Measurements from ENCODE around the gene HSPA9. TPM values are rescaled to one million over a fixed set of nuclear protein-coding genes. Genes with fewer than 3 reads are reported as not detected.

HSPA9 gene
- total and polyA plus RNA-seq, 8 donors, result 68.8 to 427 (median 175) TPM

DNA sequence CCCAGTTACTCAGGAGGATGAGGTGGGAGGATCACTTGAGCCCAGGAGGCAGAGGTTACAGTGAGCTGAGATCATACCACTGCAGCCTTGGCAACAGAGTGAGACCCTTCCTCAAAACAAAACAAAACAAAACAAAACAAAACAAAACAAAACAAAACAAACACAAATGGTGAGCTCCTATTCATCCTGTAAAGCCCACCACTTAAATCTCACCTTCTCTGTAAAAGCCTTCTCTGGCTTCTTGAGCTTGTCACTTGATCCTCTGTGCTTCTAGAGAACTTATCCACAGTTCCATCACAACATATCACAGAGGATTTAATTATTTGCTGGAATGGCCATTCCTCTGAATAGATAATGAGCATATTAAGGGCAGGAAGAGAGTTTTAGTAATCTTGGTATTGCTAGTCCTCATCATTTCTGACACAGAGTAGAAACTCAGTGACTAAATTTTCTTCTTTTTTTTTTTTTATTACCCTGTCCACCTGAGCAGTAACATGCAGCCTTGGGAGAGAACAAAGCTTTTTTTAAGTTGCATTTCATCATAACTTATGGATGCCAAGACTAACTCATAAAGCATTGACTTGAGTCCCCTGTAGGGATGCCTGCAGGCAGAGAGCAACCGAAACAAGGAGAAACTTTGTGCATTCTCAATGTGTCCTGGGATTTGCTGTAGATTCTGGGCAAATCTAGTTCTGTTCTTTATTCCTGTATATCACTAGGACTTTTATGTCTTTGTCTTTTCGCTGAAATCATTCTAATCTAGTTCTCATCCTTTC, 13.0 kb upstream of the HSPA9 start:
- Histone ChIP-seq H3K36me3 (no peaks in the 10 kb centered on the region), H3K27ac (no peak overlapping the region), H3K4me1 (no peaks in the 10 kb centered on the region), H3K4me3 (no peak overlapping the region), H3K9me3 (no peaks in the 10 kb centered on the region), H3K27me3 (no peaks in the 10 kb centered on the region)
- intact Hi-C loops (cut with DNase I; ENCODE audit: low total_unique reads), result no loop called here
- no peak for DNase-seq
- TF ChIP-seq POLR2AphosphoS5 (IDR thresholded peaks at IDR 0.05) (no peak), POLR2A (IDR thresholded peaks at IDR 0.05) (no peak)
- TF ChIP-seq, protein P1, sequence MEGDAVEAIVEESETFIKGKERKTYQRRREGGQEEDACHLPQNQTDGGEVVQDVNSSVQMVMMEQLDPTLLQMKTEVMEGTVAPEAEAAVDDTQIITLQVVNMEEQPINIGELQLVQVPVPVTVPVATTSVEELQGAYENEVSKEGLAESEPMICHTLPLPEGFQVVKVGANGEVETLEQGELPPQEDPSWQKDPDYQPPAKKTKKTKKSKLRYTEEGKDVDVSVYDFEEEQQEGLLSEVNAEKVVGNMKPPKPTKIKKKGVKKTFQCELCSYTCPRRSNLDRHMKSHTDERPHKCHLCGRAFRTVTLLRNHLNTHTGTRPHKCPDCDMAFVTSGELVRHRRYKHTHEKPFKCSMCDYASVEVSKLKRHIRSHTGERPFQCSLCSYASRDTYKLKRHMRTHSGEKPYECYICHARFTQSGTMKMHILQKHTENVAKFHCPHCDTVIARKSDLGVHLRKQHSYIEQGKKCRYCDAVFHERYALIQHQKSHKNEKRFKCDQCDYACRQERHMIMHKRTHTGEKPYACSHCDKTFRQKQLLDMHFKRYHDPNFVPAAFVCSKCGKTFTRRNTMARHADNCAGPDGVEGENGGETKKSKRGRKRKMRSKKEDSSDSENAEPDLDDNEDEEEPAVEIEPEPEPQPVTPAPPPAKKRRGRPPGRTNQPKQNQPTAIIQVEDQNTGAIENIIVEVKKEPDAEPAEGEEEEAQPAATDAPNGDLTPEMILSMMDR (IDR thresholded peaks at IDR 0.05), result no peak
- WGBS, 5 donors, result 83 to 100% (median 94%) methylated on average over 2 of the region's 2 CpGs

DNA sequence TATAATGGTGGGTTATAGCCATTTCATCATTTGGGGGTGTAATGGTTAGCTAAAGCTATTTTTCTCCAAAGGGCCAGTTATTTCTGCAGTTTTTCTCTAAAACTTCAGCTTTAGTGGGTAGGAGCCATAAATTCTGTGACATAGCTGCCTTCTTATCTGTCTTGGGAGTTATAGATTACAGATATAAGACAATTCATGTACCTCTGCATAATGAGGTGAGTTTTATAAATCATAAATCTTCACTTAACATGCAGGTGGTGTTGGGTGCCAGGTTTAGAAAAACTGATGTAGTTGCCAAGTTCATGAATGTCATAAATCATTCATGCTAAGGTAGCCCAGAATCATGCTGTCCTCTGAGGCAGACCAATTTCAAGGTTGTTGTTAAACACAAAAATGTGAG, 10.0 kb upstream of the HSPA9 start:
- Histone ChIP-seq H3K27ac (no peak overlapping the region), H3K27me3 (no peaks in the 10 kb centered on the region), H3K4me1 (no peaks in the 10 kb centered on the region), H3K9me3 (no peaks in the 10 kb centered on the region), H3K4me3 (no peak overlapping the region), H3K36me3 (no peaks in the 10 kb centered on the region)
- intact Hi-C loops (cut with DNase I; ENCODE audit: low total_unique reads), result no loop called here
- DNase-seq, result no peak
- no peak for TF ChIP-seq EP300 (IDR thresholded peaks at IDR 0.05)
- TF ChIP-seq, protein P1 (IDR thresholded peaks at IDR 0.05), result no peak
- no peak for TF ChIP-seq POLR2AphosphoS5 (IDR thresholded peaks at IDR 0.05)
- no peak for TF ChIP-seq POLR2A (IDR thresholded peaks at IDR 0.05)

DNA sequence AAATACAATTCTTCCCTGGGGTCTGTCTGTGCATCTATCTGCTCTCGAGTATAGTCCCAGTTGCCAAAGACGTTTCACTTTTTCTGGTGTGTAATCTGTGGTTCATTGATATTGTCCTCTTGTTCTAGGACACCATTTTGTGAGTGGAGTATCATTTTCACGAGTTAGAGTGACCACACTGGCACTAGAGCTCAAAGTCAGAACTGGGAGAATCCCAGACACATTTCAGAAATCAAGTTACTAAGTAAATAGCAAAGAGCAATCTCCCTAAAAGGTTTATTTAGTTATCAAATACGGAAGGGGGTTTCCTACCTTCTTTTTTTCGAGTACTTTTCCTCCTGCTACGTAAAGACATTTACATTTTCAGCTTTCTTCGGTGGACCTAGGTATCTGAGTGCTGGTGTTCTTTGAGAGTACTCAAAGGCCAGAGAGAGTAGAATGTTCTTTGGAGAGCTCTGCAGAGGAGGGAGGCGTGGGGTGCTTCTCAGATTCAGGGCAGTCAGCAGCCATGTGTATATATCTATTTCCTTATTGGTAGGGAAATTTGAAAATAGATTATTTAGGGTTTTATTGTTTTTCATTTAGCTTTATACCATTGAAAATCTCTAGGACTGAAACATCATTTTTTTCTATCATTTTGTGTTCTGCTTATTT, 8.9 kb upstream of the HSPA9 start:
- 33 to 61% (median 55%) methylated on average over 8 of the region's 8 CpGs for WGBS, 5 donors
- Histone ChIP-seq H3K9me3 (no peaks in the 10 kb centered on the region), H3K36me3 (no peaks in the 10 kb centered on the region), H3K27me3 (no peaks in the 10 kb centered on the region), H3K27ac (no peak overlapping the region), H3K4me3 (no peak overlapping the region), H3K4me1 (peaks cover 0 to 5% (median 2%) of the 10 kb centered on the region in 4 donors)
- intact Hi-C loops (cut with DNase I; ENCODE audit: low total_unique reads), result no loop called here
- no peak for DNase-seq
- TF ChIP-seq POLR2A (IDR thresholded peaks at IDR 0.05) (no peak), EP300 (IDR thresholded peaks at IDR 0.05) (no peak), POLR2AphosphoS5 (IDR thresholded peaks at IDR 0.05) (no peak)
- TF ChIP-seq, protein P1 (IDR thresholded peaks at IDR 0.05), result no peak

DNA sequence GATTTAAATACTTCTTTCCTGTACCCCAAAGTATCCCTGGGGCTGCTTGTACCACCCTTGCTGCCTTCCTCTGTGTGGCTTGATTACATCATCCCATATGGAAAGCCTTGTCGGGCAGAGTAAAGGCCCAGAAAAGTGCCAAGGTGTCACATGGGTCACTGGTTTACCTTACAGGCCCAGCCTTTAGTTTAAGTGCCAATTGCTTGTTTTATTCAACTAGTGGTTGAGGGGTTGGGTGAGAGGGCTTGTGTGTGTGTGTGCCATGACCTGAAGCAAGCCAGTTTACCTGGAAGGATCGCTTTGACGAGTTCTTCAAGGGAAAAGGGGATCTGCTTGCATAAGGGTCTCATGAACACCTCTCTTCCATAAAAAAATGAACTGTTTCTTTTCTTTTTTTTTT, 7.8 kb upstream of the HSPA9 start:
- WGBS, 5 donors, result 84 to 92% (median 85%) methylated on average over 3 of the region's 3 CpGs
- Histone ChIP-seq H3K4me1 (peaks cover 0 to 7% (median 3%) of the 10 kb centered on the region in 4 donors), H3K36me3 (no peaks in the 10 kb centered on the region), H3K27me3 (no peaks in the 10 kb centered on the region), H3K27ac (no peak overlapping the region), H3K9me3 (no peaks in the 10 kb centered on the region), H3K4me3 (no peak overlapping the region)
- no peak for DNase-seq
- intact Hi-C loops (cut with DNase I; ENCODE audit: low total_unique reads), result no loop called here
- TF ChIP-seq POLR2A (IDR thresholded peaks at IDR 0.05), result no peak
- no peak for TF ChIP-seq POLR2AphosphoS5 (IDR thresholded peaks at IDR 0.05)
- TF ChIP-seq, protein P1 (IDR thresholded peaks at IDR 0.05), result no peak
- TF ChIP-seq EP300 (IDR thresholded peaks at IDR 0.05), result no peak

Measured in stomach (tissue), 9 donors.